NT2/D1 (cell line): ENCODE measurements around the gene TSPAN10.

Experiments used
- YY1 ChIP-seq: IDR thresholded peaks from 2 replicates; pipeline ENCODE4 v1.6.1; 2011; ENCODE audit not compliant: insufficient read length, insufficient read depth
- ZNF274 ChIP-seq: IDR thresholded peaks from 2 replicates; pipeline ENCODE4 v1.6.1; 2011; ENCODE audit warnings: mild to moderate bottlenecking, low read depth, low read length

- TF ChIP-seq YY1 (no peak), ZNF274 (no peak)
These were observed 36.7 kb downstream of the TSPAN10 start for GRCh38 chr17:81673561-81674258.
